ENCODE data around the gene PGGT1B.

PGGT1B gene

GRCh38 chr5:115179394-115180164, 83.1 kb downstream of the PGGT1B start:
- ATAC-seq = no peak

- ATAC-seq = no peak
These were observed 83.7 kb downstream of the PGGT1B start for GRCh38 chr5:115179030-115179393.

DNA sequence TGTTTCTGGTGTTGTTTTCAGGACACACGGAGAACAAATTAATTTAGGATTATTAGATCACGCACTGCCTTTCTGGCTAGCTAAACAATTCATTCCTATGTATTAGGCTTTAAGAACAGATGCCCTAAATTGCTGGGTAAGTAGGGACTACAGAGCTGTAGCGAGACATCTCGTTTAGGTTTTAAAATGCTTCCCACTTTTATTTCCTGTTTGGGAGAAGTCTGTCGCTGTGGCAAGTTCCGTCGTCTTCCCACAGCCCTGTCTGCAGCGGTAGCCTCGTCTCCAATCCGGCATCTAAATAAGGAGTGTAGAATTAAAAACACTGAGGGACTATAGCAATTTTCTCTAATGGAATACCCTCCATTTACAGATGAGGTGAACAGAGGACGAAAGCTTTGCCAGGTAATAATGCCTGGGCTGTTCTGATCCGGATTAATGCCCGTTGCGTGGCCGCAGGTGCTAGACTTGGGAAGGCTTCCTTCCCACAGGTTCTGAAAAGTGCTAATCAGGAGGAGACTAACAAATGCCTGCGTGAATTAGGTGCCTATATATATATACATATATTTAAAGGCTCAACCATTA, 91.7 kb downstream of the PGGT1B start:
- ATAC-seq = no peak

DNA sequence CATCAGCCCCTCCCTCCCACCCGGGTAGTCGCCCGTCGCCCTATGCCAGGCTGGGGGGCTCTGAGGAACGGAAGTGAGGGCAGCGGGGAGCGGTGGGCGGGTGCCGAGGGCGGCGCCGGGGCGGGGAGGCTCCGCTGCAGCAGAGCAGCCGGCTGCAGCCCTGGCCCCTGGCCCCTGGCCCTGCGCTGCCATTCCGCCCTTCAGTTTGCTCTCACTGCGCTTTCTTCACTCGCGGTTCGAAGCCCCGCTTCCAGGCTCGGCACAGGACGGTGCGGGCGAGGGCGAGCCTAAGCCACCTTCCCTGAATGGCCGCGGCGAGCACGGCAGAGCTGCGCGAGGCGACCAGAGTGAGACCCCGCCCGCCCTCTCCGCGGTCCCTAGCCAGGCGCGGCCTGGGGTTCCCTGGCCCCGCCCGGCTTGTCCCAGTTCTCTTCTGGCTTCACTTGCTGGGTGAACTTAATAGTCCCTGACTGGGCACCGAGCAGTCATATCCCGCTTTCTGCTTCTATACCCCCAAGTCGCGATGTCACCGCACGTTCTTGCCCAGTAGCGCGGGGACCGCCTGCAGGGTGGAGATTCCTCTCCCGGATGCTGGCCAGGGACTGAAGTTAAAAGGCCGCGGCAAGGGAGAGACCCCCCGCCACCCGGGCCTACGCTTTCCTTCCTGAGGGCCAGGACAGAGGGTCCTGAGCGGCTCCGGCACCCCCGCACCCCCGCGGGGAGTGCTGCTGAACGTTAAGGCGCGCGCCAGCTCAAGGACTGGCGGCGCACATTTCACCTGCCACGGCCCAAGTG, 92.3 kb downstream of the PGGT1B start:
- peak; percentile 47 to 50 for ATAC-seq

GRCh38 chr5:115169487-115170133, 93.1 kb downstream of the PGGT1B start, which contains the start of gene TRIM36:
TSS of gene TRIM36 (minus strand) at chr5:115169908. CDS start at chr5:115169634, 274 bp downstream.
- peak; percentile 98 for ATAC-seq

- ATAC-seq = no peak
These were observed 93.7 kb downstream of the PGGT1B start for GRCh38 chr5:115168829-115169486.

DNA sequence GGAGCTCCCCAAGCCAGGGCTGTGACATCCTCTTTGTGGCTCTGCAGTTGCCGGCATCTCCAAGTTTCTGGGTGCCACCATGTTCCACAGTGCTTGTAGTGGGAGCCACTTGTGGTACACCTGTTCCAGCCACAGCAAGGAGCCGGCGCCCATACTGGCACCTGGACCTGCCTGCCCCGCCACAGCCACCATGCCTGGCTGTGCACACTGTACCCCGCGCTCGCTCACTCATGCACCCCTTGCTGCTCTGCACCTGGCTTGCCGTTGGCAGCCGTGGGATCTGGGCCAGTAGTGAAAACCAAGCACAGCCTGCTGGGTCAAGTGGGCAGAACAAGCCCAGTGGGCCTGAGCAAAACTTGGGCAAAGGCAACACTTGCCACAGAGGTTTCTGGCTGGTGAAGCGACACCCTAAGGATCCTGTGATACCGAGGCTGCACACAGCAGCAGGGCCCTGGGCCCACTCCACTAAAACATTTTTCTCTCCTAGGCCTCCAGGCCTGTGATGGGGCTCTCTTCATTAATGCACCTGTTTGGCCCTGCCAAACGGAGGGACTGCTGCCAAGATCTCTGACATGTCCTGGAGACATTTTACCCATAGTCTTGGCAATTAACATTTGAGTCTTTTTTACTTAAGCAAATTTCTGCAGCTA, 95.8 kb downstream of the PGGT1B start:
- no peak for ATAC-seq

DNA sequence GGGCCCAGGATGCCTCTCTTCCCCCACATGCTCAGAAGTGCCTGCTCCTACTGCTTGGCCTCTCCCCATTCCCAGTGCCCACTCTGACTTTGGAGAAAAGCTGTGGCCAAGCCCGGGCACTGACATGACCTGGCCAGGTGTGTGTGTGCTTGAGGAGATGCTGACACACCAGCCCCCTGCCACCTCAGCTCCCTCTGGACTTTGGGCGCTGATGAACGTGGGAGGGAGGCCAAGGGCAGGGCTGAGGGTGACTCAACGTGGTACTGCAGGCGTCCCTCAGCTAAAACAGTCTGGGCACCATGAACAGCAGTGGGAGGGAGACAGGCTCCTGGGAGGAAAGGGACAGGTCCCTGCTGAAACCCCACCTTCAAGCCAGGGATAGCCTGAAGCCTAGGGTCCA, 96.9 kb downstream of the PGGT1B start:
- no peak for ATAC-seq

- no peak for ATAC-seq
These were observed 101.7 kb downstream of the PGGT1B start for GRCh38 chr5:115160975-115161475.
